HG02943 (cell line): Measurements from ENCODE around the gene COPB1.
"Not testable (repeated sequence)": the region's sequence is repeated elsewhere in the genome, so short reads cannot be mapped to it uniquely, and the experiment has no call there.

Source experiments
- ATAC-seq: cut with Tn5 transposase; IDR thresholded peaks from one replicate; pipeline ENCODE4 v1.9.1; 2021; ENCODE audit warnings: mild to moderate bottlenecking, low read depth, moderate library complexity; ENCODE audit not compliant: unreplicated experiment

COPB1 gene

GRCh38 chr11:14499560-14500180, at the start of gene COPB1:
Gene COPB1 (minus strand): TSS chr11:14499811. CDS start chr11:14498928, 883 bp downstream.
- peak; percentile 84 for ATAC-seq

- no peak for ATAC-seq
These were observed 47.8 kb upstream of the COPB1 start for GRCh38 chr11:14547440-14547839.

- ATAC-seq: no peak
These were observed 47.1 kb upstream of the COPB1 start for GRCh38 chr11:14546672-14547071.

GRCh38 chr11:14544611-14545010, 45.0 kb upstream of the COPB1 start:
- peak; percentile 60 for ATAC-seq

GRCh38 chr11:14543260-14543659, 43.6 kb upstream of the COPB1 start:
- no peak for ATAC-seq

- ATAC-seq: no peak
These were observed 42.7 kb upstream of the COPB1 start for GRCh38 chr11:14542324-14542723.

- no peak for ATAC-seq
These were observed 41.8 kb upstream of the COPB1 start for GRCh38 chr11:14541192-14541947.

- no peak for ATAC-seq
These were observed 40.4 kb upstream of the COPB1 start for GRCh38 chr11:14539982-14540421.

- no peak for ATAC-seq
These were observed 39.4 kb upstream of the COPB1 start for GRCh38 chr11:14538926-14539554.

- no peak for ATAC-seq
These were observed 38.8 kb upstream of the COPB1 start for GRCh38 chr11:14538271-14538925.

- ATAC-seq: peak; percentile 74
These were observed 37.6 kb upstream of the COPB1 start for GRCh38 chr11:14537134-14537599.

- ATAC-seq: not testable (repeated sequence)
These were observed 35.6 kb upstream of the COPB1 start for GRCh38 chr11:14535166-14535565.

- ATAC-seq: no peak
These were observed 30.3 kb upstream of the COPB1 start for GRCh38 chr11:14529951-14530350.

- no peak for ATAC-seq
These were observed 29.7 kb upstream of the COPB1 start for GRCh38 chr11:14529321-14529720.

- ATAC-seq: no peak
These were observed 23.2 kb upstream of the COPB1 start for GRCh38 chr11:14522801-14523200.

GRCh38 chr11:14522245-14522644, 22.6 kb upstream of the COPB1 start:
- no peak for ATAC-seq

- ATAC-seq: no peak
These were observed 21.1 kb upstream of the COPB1 start for GRCh38 chr11:14520747-14521151.

GRCh38 chr11:14519917-14520746, 20.5 kb upstream of the COPB1 start, which contains the start of gene PSMA1:
Gene PSMA1 (minus strand): TSS chr11:14520386. CDS start chr11:14520299, 87 bp downstream.
- ATAC-seq: peak; percentile 92

- ATAC-seq: peak; percentile 8
These were observed 19.9 kb upstream of the COPB1 start for GRCh38 chr11:14519597-14519916.

- no peak for ATAC-seq
These were observed 19.2 kb upstream of the COPB1 start for GRCh38 chr11:14518820-14519219.
